Suppressor macrophage treated with lipopolysaccharide for 1 hour (primary cell): Measurements from ENCODE around the gene TEKT4.
"Not testable (repeated sequence)": the region's sequence is repeated elsewhere in the genome, so short reads cannot be mapped to it uniquely, and the experiment has no call there.

Source experiments
- DNase-seq, 3 donors: peaks; one replicate each; pipeline ENCODE4 v3.0.0-alpha.2; 2020 to 2022

The TEKT4 gene

DNA sequence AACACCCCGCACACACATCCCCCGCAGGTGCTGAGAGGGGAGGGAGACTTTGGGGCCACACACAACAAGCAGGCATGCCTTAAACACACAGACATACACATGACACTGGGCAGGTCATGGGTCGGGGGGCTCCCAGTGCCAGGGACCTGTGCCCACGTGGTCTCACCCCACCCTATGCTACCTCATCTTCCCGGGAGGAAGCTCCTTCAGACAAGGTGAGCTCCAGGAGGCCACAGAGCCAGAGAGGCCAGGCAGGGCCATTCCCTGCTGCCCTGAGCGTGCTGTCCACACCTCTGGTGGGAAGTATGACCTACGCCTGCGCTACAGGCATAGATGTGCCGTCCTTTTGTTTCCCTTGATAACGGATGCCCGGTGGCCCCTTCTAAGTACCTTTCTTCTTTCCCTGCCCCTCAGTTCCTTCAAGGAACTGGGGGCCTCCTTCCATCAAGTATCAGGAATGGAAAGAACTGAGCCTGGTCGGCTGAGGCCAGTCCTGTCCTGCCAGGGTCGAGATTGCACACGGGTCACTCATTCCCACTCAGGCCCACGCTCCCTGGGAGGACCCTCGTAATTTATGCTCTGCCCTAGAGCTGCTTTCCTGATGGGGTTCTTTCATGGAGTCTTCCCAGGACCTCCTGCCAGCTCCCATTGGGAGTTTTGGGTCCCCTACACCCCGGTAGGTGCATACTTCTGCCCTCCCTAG is 4.7 kb downstream of the TEKT4 start:
- no peak for DNase-seq

DNA sequence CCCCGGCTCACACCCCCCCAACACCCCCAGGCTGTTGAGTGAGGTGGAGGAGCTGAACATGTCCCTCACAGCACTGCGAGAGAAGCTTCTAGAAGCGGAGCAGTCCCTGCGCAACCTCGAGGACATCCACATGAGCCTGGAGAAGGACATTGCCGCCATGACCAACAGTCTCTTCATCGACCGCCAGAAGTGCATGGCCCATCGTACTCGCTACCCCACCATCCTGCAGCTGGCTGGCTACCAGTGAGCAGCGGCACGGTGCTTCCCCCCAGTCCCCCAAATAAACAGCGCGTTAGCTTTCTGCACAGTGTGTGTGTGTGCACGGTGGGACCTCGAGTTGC is 5.3 kb downstream of the TEKT4 start:
- no peak for DNase-seq

DNA sequence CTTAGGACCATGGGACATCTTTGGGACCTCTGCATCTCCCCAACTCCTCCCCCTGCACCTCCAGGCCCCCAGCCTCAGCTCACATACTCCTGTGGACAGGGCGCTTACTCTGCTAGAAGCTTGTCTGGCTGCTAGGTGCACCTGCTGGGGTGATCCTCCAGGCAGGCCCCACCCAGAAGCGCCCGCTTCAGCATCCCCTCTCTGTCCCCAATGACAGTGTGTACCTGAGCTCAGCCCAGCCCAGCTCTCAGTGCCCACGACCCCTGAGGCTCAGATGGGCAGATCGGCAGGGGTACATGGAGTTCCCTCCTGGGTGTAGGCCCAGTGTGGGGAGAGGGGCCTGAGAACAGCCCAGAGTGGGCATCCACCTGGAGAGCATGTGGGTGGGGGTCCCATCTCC is 5.9 kb downstream of the TEKT4 start:
- DNase-seq, result no peak

DNA sequence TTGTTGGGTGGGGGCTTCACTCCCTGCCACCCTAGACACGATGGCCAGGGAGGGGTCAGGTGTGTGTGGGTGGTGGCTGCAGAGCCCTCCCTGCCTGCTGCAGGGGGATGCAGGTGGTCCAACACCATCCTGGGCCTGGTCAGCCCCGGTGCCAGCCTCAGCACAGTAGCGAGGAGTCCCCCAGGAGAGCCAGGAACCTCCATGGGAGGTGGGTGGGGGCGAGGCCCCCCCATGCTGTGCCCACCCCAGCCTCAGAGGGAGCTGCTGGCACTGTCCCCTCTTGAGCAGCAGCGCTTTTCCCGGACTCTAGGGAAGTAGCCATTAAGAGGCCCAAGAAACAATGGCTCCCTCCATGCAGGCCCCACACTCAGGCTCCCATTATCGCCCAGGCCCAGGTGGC is 7.3 kb downstream of the TEKT4 start:
- not testable (repeated sequence) for DNase-seq

DNA sequence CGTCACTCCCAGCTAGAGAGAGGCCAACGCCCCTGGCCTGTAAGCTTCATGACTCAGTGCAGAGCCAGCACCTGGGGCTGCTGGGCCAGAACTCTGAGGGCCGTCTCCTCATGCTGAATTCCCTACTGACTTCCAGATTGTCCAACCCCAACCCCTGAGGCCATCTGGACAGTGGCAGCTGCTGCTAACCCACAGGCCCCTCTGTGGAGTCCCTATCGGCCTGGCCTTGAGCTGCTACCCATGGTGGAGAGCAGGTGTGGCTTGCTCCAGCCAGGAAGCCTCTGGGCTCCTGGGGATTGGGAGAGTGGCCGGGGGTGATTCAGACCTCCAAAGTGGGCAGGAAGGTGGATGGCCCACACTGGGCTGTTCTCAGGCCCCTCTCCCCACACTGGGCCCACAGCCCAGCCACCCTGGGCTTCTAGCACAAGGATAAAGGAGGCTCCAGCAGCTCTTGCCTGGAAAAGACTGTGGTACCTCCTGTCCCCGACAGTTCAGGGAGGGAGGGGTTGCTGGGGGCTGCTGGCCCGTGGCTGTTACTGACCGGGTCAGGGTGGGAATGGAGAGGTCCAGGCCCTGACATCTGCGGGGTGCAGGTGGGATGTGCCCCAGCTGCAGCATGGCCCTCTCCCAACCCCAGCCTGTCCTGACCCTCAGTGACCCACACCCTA is 8.2 kb downstream of the TEKT4 start:
- DNase-seq, result no peak

DNA sequence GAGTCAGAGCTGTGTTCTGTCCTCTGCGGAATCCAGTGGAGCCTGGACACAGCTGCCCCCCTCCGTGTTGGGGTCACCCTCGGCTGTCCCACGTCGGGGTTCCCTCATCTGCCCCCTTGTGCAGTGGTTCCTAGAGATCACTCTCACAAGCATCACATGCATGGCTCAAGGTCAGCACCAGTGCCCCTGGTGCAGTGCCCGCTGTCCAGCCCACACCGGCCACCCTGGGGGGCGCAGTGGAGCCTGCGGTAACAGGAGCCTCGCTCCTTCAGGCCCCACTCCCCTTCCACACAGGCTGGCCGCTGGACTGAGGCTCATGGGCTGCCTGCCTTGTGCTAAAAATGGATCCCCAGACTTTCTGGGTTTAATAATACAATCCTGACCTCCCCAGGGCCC is 8.8 kb downstream of the TEKT4 start:
- DNase-seq, result no peak

DNA sequence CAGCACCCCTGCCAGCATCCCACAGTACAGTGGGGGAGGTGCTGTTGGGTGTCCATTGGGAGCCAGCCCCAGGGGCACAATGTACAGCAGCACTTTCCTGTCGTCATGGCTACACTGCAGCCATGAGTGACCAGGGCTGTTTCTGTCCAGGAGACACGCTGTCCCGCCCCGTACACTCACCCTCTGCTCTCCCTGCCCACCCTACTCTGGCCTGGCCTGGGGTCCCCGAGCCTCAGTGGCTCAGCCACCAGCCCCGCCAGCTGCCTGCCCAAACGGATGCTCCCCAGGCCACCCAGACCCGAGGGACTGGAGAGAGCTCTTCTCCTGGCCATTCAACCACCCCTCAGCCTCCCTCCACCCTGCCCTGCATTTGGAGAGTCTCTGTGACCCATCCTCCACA is 9.3 kb downstream of the TEKT4 start:
- no peak for DNase-seq

DNA sequence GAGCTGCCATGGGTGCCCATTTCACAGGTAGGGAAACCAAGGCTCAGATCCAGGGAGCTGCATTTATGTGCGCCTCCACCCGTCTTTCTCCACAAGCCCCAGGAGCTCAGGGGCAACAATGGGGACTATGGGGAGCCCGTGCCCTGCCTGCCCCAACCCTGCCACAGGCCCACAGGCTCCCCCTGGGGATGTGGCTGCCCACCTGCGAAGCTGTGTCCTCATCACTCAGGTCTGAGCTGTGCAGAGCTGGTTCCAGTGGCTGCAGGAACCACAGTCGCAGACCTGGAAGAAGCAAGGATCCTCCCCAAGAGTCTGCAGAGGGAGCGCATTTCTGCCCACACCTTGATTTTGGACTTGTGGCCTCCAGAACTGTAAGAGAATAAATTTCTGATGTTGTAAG is 9.8 kb downstream of the TEKT4 start:
- DNase-seq, result no peak

DNA sequence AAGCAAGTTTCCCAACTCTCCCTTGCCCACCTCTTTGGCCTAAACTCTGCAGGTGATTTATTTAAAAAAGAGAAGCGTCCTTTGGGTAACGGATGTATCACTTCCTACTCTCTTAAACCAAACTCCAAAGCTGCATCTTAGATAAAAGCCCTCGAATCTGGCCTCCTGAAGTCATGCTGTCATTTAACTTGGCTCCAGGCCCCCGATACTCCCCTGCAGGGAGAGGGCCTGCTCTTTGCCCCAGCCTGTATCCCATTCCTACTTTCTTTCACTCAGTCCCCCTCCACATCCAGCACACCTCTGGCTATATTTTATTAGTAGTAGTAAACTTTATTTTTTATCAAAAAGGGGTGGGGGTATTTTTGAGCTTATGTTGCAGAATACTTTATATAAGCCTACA is 19.0 kb downstream of the TEKT4 start:
- DNase-seq, result no peak

DNA sequence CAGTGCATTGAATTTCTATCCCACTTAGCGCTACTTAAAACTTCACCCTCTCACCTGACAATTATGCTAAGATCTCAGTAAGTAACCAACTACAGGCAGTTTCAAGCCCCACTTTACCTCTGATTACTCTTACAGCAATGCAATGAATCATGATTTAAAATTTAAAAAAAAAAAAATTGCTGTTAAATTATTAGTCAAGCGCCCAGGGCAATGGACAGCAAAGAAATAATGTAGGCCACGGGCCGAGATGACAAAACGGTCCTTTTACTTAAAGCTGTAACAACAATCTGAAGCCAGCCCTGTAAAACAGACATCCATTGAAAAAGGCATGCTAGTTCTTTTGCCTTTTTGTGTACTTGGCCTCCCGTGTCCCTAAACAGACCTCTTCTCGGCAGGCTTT is 24.0 kb downstream of the TEKT4 start:
- DNase-seq, result not testable (repeated sequence)

DNA sequence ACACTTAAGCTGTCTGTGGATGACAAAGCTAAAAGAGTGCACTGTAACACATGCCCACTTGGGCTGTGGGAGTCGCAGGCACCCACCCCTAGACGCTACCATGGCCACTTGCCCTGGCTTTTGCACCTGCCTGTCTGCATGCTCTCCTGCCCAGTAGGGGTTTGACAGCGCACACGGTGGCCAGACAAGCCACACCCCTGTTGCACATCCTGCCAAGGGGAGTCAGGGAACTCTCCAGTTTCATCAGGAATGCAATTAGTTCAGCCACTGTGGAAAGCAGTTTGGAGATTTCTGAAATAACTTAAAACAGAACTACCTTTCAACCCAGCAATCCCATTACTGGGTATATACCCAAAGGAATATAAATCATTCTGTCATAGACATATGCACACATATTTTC is 35.7 kb downstream of the TEKT4 start:
- DNase-seq, result not testable (repeated sequence)

DNA sequence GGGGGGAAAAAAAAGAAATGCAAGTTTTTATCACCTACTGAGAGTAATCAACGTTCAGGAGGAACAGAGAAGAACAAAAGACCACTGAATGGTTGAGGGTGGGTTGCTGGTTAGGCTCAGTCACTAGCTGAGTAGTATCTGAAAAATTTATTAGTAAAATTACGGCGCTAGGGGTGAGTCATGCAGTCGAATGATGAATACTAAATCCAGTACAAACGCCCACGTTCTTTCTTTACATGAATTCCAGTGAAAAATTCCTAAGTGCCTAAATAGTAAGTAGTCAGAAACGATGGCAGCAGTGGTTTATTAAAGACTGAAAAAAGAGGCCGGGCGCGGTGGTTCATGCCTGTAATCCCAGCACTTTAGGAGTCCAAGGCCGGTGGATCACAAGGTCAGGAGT is 52.0 kb downstream of the TEKT4 start:
- no peak for DNase-seq

DNA sequence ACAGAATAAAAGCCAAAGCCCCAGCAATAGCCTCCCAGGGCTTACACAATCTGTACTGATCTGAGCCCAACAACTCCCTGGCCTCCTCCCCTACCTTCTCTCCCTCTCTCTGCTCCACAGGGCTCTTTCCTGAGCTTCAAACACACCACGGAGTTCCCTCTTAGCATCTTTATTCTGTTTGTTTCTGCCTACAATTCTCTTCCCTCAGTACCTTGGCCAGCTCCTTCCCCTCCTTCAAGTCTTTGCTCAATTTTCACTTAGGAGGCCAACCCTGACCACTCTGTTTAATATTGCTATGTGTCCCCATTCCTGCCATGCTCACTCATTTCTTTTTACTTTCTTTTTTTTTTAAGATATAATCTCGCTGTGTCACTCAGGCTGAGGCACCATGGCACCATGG is 53.8 kb downstream of the TEKT4 start:
- DNase-seq, result not testable (repeated sequence)
